GM21529 (cell line): ENCODE results near the gene ARMCX1.
"Not testable (repeated sequence)": the region's sequence is repeated elsewhere in the genome, so short reads cannot be mapped to it uniquely, and the experiment has no call there.

ENCODE experiments used
- ATAC-seq: cut with Tn5 transposase; IDR thresholded peaks from one replicate; pipeline ENCODE4 v1.9.1; 2021; ENCODE audit not compliant: unreplicated experiment

ARMCX1 gene

GRCh38 chrX:101550362-101550750 lies at the start of gene ARMCX1:
Gene ARMCX1 (plus strand): TSS chrX:101550547. CDS start chrX:101552931, 2,384 bp downstream.
- ATAC-seq = no peak

GRCh38 chrX:101502929-101503328 lies 47.4 kb upstream of the ARMCX1 start:
- not testable (repeated sequence) for ATAC-seq

- ATAC-seq = no peak
Observed at GRCh38 chrX:101507372-101507771, 43.0 kb upstream of the ARMCX1 start.

- no peak for ATAC-seq
Observed at GRCh38 chrX:101507986-101508385, 42.4 kb upstream of the ARMCX1 start.

- ATAC-seq = no peak
Observed at GRCh38 chrX:101530944-101531343, 19.4 kb upstream of the ARMCX1 start.

GRCh38 chrX:101539116-101539515 lies 11.2 kb upstream of the ARMCX1 start:
- ATAC-seq = no peak

- ATAC-seq = no peak
Observed at GRCh38 chrX:101550751-101551379, 518 bp downstream of the ARMCX1 start.

- no peak for ATAC-seq
Observed at GRCh38 chrX:101551380-101551767, 1.0 kb downstream of the ARMCX1 start.

- ATAC-seq = no peak
Observed at GRCh38 chrX:101552714-101553113, 2.4 kb downstream of the ARMCX1 start.

- ATAC-seq = no peak
Observed at GRCh38 chrX:101564651-101565050, 14.3 kb downstream of the ARMCX1 start.

- peak; percentile 99 for ATAC-seq
Observed at GRCh38 chrX:101595739-101596419, 45.5 kb downstream of the ARMCX1 start.

- not testable (repeated sequence) for ATAC-seq
Observed at GRCh38 chrX:101599592-101599991, 49.2 kb downstream of the ARMCX1 start.

- ATAC-seq = no peak
Observed at GRCh38 chrX:101602077-101602476, 51.7 kb downstream of the ARMCX1 start.
